ENCODE results near the gene MT1A.

DNA sequence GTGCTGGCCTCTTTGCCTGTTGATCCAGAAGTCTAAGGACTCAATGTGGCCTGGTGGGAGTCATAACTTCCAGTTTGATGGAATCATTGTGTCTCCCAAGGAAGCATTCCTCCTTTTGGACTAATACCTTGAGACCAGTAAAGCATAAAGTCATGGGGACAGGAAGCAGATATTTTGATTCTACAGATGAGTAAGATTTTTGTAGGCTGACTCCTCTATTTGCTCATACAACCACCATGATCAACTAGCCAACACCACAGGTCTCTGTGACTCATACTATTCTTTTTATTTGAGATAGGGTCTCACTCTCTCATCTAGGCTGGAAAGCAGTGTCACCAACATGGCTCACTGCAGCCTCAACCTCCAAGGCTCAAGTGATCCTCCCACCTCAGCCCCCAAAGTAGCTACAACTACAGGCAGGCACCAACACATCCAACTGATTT is 23.9 kb upstream of the MT1A start:
- TF ChIP-seq CTCF (conservative IDR thresholded peaks at IDR 0.05): no peak
- no peak for TF ChIP-seq EZH2 (IDR thresholded peaks at IDR 0.05; ENCODE audit: low read depth)

Data from PC-9 (cell line).